BJ (cell line): Measurements from ENCODE around the gene RUNX1. TPM values are rescaled to one million over a fixed set of nuclear protein-coding genes. Genes with fewer than 3 reads are reported as not detected.

Experiments
- CTCF ChIA-PET: fragments of 350-600 bp; formaldehyde crosslinking; extraction: SDS; loops from one replicate; lab custom pipeline; 2021; ENCODE audit warnings: antibody characterized with exemption, inconsistent platforms; lab: Yijun Ruan, JAX
- POLR2A ChIA-PET: fragments of 300-600 bp; sonication (Branson Sonifier 250); formaldehyde crosslinking; extraction: SDS; loops from one replicate; lab custom pipeline; 2021; ENCODE audit warnings: antibody characterized with exemption; lab: Charles Lee
- DNase-seq: peaks from one replicate; pipeline ENCODE4 v3.0.0-alpha.2; 2011; ENCODE audit warnings: low read depth
- H3K27me3 ChIP-seq: 2 replicates; pipeline ENCODE4 v1.6.0; 2011; ENCODE audit warnings: low read length; ENCODE audit not compliant: control insufficient read depth, insufficient read depth
- H3K36me3 ChIP-seq: 2 replicates; pipeline ENCODE4 v1.5.1; 2011; ENCODE audit warnings: low read length; ENCODE audit not compliant: control insufficient read depth, insufficient read depth
- H3K4me3 ChIP-seq: 2 replicates; pipeline ENCODE4 v1.5.1; 2011; ENCODE audit warnings: low read depth, mild to moderate bottlenecking, control low read depth, low read length
- CTCF ChIP-seq: IDR thresholded peaks from 2 replicates; pipeline ENCODE4 v1.5.1; 2011; ENCODE audit warnings: low read depth, mild to moderate bottlenecking, control low read depth, inconsistent platforms, low read length, moderate library complexity; ENCODE audit not compliant: insufficient read depth
- polyA plus RNA-seq: library from polyadenylated mRNA; depleted of rRNA; stranded (reverse); fragments of >200 nt; gene quantifications from 2 replicates; pipeline ENCODE4 v1.2.3, GENCODE V29; 2011

Gene RUNX1
- polyA plus RNA-seq, 1 experiment = 36.1 TPM

GRCh38 chr21:34908419-34909055, 140.6 kb downstream of the RUNX1 start:
- ChIA-PET POLR2A (interaction anchor here (0.7 kb wide), 1 partner anchor 442 kb away, joined by 3 read pairs; no protein-coding TSS in a partner anchor), CTCF (interaction anchor here (1.4 kb wide), 1 partner anchor 19 kb away, joined by 4 read pairs; no protein-coding TSS in a partner anchor)
- no peaks in the 10 kb centered on the region for H3K27me3 ChIP-seq
- no peak for DNase-seq
- no peaks in the 10 kb centered on the region for H3K36me3 ChIP-seq
- H3K4me3 ChIP-seq = no peak overlapping the region
- TF ChIP-seq CTCF = no peak

- CTCF ChIA-PET = interaction anchor here (1.4 kb wide), 1 partner anchor 18 kb away, joined by 4 read pairs; no protein-coding TSS in a partner anchor
- Histone ChIP-seq H3K4me3 (no peak overlapping the region), H3K36me3 (no peaks in the 10 kb centered on the region), H3K27me3 (no peaks in the 10 kb centered on the region)
- POLR2A ChIA-PET = interaction anchor here (0.7 to 1.0 kb wide), 2 partner anchors 19 to 443 kb away, joined by 3 read pairs; no protein-coding TSS in a partner anchor
- no peak for TF ChIP-seq CTCF
- DNase-seq = no peak
These were observed 141.4 kb downstream of the RUNX1 start for GRCh38 chr21:34907461-34908418.

DNA sequence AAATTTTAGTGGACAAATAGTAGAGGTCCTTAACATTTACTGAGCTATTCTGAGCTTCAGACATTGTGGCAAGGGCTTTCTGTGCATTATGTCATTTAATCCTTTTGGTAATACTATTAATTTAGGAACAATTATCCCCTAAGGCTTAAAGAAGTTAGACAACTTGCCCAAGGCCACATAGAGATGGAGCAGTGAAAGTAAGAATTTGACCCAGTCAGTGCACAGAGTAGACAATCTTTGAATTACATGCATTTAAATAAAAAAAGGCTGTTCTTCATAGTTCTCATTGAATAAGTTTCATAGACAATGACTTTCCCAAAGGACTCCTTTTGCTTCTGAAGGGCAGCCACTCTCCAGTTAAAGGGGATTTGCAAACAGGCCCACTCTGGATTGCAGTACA, 142.7 kb downstream of the RUNX1 start:
- no peak for DNase-seq
- TF ChIP-seq CTCF = no peak
- Histone ChIP-seq H3K4me3 (no peak overlapping the region), H3K27me3 (no peaks in the 10 kb centered on the region), H3K36me3 (no peaks in the 10 kb centered on the region)
- ChIA-PET CTCF (interaction anchor here (0.6 kb wide), 1 partner anchor 1044 kb away, joined by 3 read pairs; no protein-coding TSS in a partner anchor), POLR2A (interaction anchor here (1.0 kb wide), 1 partner anchor 18 kb away, joined by 3 read pairs; no protein-coding TSS in a partner anchor)

DNA sequence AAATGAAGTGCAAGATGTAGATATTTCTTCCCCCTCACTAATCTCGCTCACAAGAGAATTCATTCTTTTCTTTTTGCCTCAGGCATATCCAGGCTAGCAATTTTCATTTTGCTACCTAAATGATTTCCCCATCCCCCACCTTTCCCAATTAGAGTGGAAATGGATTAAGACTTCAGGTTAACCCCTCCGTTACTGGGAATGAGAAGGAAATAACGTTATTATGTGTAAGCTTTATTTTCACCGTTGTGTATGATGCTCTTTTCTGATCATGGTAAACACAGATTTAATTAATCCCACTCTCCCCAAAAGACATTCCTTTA, 143.9 kb downstream of the RUNX1 start:
- ChIA-PET CTCF (interaction anchor here (0.6 kb wide), 1 partner anchor 84 kb away, joined by 3 read pairs; no protein-coding TSS in a partner anchor), POLR2A (no interaction called here)
- no peaks in the 10 kb centered on the region for H3K27me3 ChIP-seq
- H3K4me3 ChIP-seq = no peak overlapping the region
- DNase-seq = no peak
- TF ChIP-seq CTCF = no peak
- no peaks in the 10 kb centered on the region for H3K36me3 ChIP-seq
